22Rv1 (cell line): ENCODE measurements around the gene TMEM131.
"Not testable (repeated sequence)": the region's sequence is repeated elsewhere in the genome, so short reads cannot be mapped to it uniquely, and the experiment has no call there.

Experiments
- H3K27ac ChIP-seq: fragments of 450-650 bp; 2 replicates; pipeline ENCODE4 v1.5.1; 2017
- ZFX ChIP-seq: fragments of 450-650 bp; IDR thresholded peaks from 2 replicates; pipeline ENCODE4 v1.6.1; 2017; ENCODE audit warnings: antibody characterized with exemption, borderline replicate concordance
- TF ChIP-seq, protein P1 (sequence below): fragments of 450-650 bp; IDR thresholded peaks from 2 replicates; pipeline ENCODE4 v1.5.1; 2017; ENCODE audit warnings: mild to moderate bottlenecking

TMEM131 gene

DNA sequence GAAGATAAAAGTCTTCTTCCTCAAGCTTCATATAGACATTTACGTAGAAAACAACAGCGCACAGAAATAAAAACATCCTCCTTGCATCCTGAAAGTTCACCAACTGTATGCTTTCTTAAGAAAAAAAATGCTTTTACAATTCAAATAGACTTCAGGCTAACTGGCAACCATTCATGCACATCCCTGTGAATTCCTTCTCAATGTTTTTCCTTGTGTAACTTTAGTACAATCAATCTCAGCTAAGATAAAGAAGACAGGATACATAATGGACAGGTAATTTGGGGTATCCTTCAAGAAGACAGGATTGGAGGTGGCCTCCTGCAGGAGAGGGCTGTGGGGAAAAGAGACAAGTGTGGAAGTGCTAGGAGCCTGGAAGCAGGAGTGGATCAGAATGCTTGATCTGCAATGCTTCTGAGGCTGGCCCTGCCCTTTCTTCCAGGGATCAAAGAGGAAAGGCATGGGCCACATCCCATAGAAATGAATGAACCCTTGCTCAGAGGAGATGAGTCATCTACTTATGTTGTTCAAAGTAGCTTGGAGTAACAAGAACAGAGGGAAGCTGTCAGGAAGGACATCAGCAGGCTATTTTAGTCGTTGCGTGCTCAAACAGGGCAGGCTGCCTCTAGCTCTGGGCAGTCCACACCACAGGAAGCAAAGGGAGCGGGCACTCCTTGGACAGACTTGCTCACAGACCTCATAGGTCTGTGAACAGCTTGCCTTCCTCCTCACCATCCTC lies 126.6 kb downstream of the TMEM131 start:
- TF ChIP-seq, protein P1, sequence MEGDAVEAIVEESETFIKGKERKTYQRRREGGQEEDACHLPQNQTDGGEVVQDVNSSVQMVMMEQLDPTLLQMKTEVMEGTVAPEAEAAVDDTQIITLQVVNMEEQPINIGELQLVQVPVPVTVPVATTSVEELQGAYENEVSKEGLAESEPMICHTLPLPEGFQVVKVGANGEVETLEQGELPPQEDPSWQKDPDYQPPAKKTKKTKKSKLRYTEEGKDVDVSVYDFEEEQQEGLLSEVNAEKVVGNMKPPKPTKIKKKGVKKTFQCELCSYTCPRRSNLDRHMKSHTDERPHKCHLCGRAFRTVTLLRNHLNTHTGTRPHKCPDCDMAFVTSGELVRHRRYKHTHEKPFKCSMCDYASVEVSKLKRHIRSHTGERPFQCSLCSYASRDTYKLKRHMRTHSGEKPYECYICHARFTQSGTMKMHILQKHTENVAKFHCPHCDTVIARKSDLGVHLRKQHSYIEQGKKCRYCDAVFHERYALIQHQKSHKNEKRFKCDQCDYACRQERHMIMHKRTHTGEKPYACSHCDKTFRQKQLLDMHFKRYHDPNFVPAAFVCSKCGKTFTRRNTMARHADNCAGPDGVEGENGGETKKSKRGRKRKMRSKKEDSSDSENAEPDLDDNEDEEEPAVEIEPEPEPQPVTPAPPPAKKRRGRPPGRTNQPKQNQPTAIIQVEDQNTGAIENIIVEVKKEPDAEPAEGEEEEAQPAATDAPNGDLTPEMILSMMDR, result no peak
- no peak for TF ChIP-seq ZFX

DNA sequence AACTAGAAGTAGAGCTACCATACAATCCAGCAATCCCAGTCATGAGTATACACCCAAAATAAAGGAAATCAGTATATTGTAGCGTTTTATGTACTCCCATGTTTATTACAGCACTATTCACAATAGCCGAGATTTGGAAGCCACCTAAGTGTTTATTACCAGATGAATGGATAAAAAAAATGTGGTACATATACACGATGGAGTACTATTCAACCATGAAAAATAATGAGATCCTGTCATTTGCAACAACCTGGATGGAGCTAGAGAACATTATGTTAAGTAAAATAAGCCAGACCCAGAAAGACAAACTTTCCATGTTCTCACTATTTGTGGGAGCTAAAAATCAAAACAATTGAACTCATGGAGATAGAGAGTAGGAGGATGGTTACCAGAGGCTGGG lies 131.9 kb downstream of the TMEM131 start:
- no peak overlapping the region for H3K27ac ChIP-seq
- TF ChIP-seq ZFX, result no peak
- TF ChIP-seq, protein P1, result no peak

More for the DNA sequence above, 126.6 kb downstream of the TMEM131 start:
- H3K27ac ChIP-seq, result no peak overlapping the region

DNA sequence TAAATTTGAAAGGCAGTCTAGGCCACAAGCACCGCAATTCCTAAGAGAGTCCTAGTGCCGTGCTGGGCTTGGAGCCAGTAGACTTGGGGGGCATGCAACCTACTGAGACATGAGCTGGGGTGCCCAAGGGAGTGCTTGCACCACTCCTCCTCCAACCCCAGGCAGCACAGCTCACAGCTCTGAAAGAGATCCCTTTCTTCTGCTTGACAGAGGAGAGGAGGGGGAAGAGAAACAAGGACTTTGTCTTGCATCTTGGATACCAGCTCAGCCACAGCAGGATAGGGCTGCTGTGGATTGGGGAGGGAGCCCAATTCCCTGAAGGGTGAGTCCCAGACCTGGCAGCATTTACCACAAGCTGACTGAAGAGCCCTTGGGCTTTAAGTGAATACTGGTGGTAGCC lies 134.6 kb downstream of the TMEM131 start:
- no peak for TF ChIP-seq ZFX
- TF ChIP-seq, protein P1, result no peak
- no peak overlapping the region for H3K27ac ChIP-seq

DNA sequence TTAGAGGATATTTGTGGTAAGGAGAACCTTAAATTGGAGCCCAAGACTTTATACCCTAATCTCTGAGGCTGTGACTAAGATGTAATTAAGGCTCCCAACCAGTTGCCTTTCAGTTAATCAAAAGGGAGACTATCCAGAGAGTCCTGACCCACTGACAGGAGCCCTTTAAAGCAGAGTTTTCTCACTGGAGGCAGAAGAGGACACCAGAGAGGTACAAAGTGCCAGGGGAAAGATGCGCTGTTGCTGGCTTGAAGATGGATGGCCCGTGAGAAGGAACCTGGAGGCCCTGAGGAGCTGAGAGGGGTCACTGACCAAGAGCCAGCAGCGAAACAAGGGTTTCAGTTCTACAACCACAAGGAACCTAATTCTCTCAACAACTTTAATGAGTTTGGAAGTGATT lies 137.3 kb downstream of the TMEM131 start:
- H3K27ac ChIP-seq, result no peak overlapping the region
- TF ChIP-seq, protein P1, result no peak
- no peak for TF ChIP-seq ZFX

DNA sequence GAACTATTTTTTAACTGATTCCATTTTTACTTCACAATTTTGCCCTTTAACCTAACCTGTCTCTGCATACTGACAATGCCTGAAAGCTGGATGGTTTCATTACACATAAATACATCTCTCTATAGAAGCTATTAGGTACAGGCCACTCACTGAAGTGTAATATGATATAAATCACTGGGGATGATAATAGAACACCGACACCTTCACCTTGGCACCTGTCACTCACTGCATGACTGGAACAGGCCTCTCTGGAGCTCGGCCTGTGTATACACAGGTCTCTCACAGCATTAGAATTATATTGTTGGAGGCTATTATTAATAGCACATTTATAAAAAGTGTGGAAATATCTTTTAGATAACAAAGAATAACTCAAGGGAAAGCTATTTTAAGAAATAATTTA lies 138.2 kb downstream of the TMEM131 start:
- TF ChIP-seq, protein P1, result no peak
- TF ChIP-seq ZFX, result no peak
- no peak overlapping the region for H3K27ac ChIP-seq

DNA sequence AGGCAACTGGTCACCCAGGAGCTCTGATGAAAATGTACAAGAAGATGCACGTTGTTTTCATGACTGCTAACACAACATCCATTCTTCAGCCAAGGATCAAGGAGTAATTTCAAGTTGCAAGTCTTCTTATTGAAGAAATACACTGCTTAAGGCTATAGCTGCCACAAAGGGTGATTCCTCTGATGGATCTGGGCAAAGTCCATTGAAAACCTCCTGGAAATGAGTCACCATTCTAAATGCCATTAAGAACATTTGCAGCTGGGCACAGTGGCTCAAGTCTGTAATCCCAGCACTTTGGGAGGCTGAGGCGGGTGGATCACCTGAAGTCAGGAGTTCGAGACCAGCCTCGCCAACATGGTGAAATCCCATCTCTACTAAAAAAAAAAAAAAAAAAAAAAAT lies 142.7 kb downstream of the TMEM131 start:
- not testable (repeated sequence) for H3K27ac ChIP-seq

DNA sequence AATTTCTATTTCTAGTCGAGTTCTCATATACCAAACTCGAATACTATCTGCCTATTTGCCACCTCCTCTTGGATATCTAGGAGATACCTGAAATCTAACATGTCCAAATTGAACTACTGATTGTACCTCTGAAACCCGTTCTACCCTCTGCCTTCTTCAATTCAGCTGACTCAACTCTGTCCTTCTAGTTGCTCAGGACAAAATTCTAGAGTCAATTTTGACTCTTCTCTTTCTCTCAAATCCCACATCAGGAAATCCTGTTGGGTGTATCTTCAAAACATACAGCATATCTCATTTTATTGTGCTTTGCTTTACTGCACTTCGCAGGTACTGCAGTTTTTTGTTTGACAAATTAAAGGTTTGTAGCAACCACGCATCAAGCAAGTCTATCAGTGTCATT lies 144.6 kb downstream of the TMEM131 start:
- TF ChIP-seq, protein P1, result no peak
- no peak overlapping the region for H3K27ac ChIP-seq
